PC-9 (cell line): ENCODE data around the gene AGAP1. TPM values are rescaled to one million over a fixed set of nuclear protein-coding genes. Genes with fewer than 3 reads are reported as not detected.

ENCODE experiments used
- BruUV-seq: library from RNA; stranded (reverse); fragments of 400-500 nt; replicated peaks from 2 replicates; lab custom pipeline; 2021; lab: Mats Ljungman, UMichigan
- CTCF ChIA-PET: fragments of 300-600 bp; sonication (Branson Sonifier 250); formaldehyde crosslinking; loops from one replicate; lab custom pipeline; 2022; ENCODE audit warnings: antibody characterized with exemption; lab: Charles Lee
- POLR2A ChIA-PET: fragments of 300-600 bp; sonication (Branson Sonifier 250); formaldehyde crosslinking; loops from one replicate; lab custom pipeline; 2022; ENCODE audit warnings: antibody characterized with exemption; ENCODE audit not compliant: unreplicated experiment; lab: Charles Lee
- DNase-seq, 2 experiments: peaks; one replicate each; pipeline versions ENCODE4 v3.0.0 to v3.0.0-alpha.2; 2015 to 2022; ENCODE audit warnings: mixed read lengths in 1 of 2
- H2AFZ ChIP-seq: fragments of 200-600 bp; sonication (generic); 2 replicates; pipeline ENCODE4 v1.8.1; 2017; ENCODE audit warnings: antibody characterized with exemption
- H3F3A ChIP-seq: fragments of 200-600 bp; sonication (generic); 2 replicates; pipeline ENCODE4 v1.8.1; 2017; ENCODE audit warnings: antibody characterized with exemption, mild to moderate bottlenecking, low read depth; ENCODE audit not compliant: insufficient read depth
- H3K27ac ChIP-seq: fragments of 200-600 bp; sonication (generic); 2 replicates; pipeline ENCODE4 v1.6.1; 2016; ENCODE audit warnings: mixed run types
- H3K27me3 ChIP-seq: fragments of 200-600 bp; sonication (generic); 2 replicates; pipeline ENCODE4 v1.6.1; 2016; ENCODE audit warnings: low read depth, mixed run types; ENCODE audit not compliant: insufficient read depth
- H3K36me3 ChIP-seq: fragments of 200-600 bp; sonication (generic); 2 replicates; pipeline ENCODE4 v1.6.1; 2016; ENCODE audit warnings: low read depth, mixed run types
- H3K4me1 ChIP-seq: fragments of 200-600 bp; sonication (generic); replicated peaks from 2 replicates; pipeline ENCODE4 v1.6.1; 2016; ENCODE audit warnings: mixed run types; ENCODE audit not compliant: insufficient read depth
- H3K4me2 ChIP-seq: fragments of 200-600 bp; sonication (generic); 2 replicates; pipeline ENCODE4 v1.6.1; 2017; ENCODE audit warnings: mixed run types
- H3K4me3 ChIP-seq: fragments of 200-600 bp; sonication (generic); 2 replicates; pipeline ENCODE4 v1.6.1; 2016; ENCODE audit warnings: mixed run types
- H3K79me2 ChIP-seq: fragments of 200-600 bp; sonication (generic); 2 replicates; pipeline ENCODE4 v1.6.1; 2017; ENCODE audit warnings: low read depth, mixed run types
- H3K9me2 ChIP-seq: fragments of 200-600 bp; sonication (generic); 2 replicates; pipeline ENCODE4 v1.8.1; 2017; ENCODE audit warnings: mild to moderate bottlenecking; ENCODE audit not compliant: insufficient read depth
- H3K9me3 ChIP-seq: fragments of 200-600 bp; sonication (generic); 2 replicates; pipeline ENCODE4 v1.8.1; 2016; ENCODE audit warnings: low read depth; ENCODE audit not compliant: insufficient read depth
- H4K20me1 ChIP-seq: fragments of 200-600 bp; sonication (generic); 2 replicates; pipeline ENCODE4 v1.8.1; 2017; ENCODE audit not compliant: insufficient read depth
- EZH2 ChIP-seq: fragments of 200-600 bp; sonication (generic); IDR thresholded peaks from 2 replicates; pipeline ENCODE4 v1.8.0; 2017; ENCODE audit warnings: antibody characterized with exemption, low read depth
- intact Hi-C: fragments of 100-400 bp; cut with micrococcal nuclease; formaldehyde crosslinking; loops from one replicate; pipeline ENCODE4 v1.10.0; 2022; ENCODE audit not compliant: unreplicated experiment
- total RNA-seq: library from RNA; stranded (reverse); gene quantifications from 2 replicates; pipeline ENCODE4 v1.2.3, GENCODE V29; 2021
- TF ChIP-seq, protein P1 (sequence below): fragments of 200-600 bp; sonication (generic); conservative IDR thresholded peaks from 2 replicates; pipeline ENCODE4 v1.6.1; 2017; ENCODE audit warnings: mixed run types, antibody characterized with exemption, mild to moderate bottlenecking, moderate library complexity

AGAP1 gene
- total RNA-seq, 1 experiment from 2014 or later: 91.4 TPM

DNA sequence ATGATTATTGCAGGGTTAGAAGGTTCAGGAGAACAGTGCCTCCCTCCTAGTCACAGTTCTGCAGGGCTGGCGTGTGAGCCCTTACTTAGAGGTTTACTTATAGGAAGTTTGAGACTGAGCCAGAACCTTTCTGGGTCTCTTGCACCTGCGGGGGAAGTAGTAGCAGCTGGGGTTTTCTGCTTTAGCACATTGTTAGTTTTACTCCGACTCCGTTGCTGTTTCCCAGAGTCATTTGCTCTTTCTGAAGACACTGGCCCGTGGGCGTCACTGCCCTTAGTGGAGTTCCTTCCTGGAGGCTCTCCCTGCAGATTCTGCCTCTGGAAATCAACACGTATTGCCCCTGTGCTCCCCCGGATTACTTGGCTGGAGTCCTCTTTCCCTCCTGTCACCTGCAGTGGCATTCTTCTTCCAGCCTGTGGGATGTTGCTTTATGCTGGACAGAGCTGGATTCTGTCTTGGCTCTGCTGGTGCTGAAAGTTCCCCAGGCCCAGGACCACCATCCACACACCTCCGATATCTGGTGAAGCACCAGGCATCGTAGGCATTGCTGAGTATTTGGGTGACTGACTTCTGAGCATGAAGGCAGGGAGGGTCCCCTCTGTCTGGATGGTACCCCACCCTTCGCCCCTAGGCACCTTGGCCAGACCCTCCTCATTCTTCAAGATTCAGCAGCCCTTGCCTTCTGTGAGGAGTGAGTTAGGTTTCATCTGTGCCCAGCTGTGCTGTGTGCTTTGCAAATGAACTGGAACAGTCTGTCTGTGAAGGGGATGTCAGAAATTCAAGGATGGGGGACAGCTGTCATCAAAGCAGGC lies 51.7 kb downstream of the AGAP1 start:
- Histone ChIP-seq H2AFZ (no peak overlapping the region), H3K79me2 (peaks cover 95% of the 10 kb centered on the region), H3K27me3 (no peaks in the 10 kb centered on the region), H3K36me3 (0 out of 2 replicates have a peak, but pooled peaks cover 4% of the 10 kb centered on the region), H3K4me3 (no peak overlapping the region), H3K4me1 (peaks cover 58% of the 10 kb centered on the region), H3F3A (peaks cover 36% of the 10 kb centered on the region), H4K20me1 (peaks cover 25% of the 10 kb centered on the region), H3K4me2 (peak overlapping the region; percentile 85), H3K9me2 (no peaks in the 10 kb centered on the region), H3K27ac (peak overlapping the region; percentile 91), H3K9me3 (no peaks in the 10 kb centered on the region)
- intact Hi-C loops: loop anchor here (2.0 kb wide), 2 partner anchors 47 to 209 kb away; no protein-coding TSS in a partner anchor
- POLR2A ChIA-PET: interaction anchor here (0.6 to 0.7 kb wide), 4 partner anchors 152 to 633 kb away, joined by 3 to 5 read pairs (median 4); no protein-coding TSS in a partner anchor
- DNase-seq: no peak
- TF ChIP-seq EZH2: no peak
- TF ChIP-seq, protein P1, sequence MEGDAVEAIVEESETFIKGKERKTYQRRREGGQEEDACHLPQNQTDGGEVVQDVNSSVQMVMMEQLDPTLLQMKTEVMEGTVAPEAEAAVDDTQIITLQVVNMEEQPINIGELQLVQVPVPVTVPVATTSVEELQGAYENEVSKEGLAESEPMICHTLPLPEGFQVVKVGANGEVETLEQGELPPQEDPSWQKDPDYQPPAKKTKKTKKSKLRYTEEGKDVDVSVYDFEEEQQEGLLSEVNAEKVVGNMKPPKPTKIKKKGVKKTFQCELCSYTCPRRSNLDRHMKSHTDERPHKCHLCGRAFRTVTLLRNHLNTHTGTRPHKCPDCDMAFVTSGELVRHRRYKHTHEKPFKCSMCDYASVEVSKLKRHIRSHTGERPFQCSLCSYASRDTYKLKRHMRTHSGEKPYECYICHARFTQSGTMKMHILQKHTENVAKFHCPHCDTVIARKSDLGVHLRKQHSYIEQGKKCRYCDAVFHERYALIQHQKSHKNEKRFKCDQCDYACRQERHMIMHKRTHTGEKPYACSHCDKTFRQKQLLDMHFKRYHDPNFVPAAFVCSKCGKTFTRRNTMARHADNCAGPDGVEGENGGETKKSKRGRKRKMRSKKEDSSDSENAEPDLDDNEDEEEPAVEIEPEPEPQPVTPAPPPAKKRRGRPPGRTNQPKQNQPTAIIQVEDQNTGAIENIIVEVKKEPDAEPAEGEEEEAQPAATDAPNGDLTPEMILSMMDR: no peak
- BruUV-seq: no TSS peak
- CTCF ChIA-PET: no interaction called here

DNA sequence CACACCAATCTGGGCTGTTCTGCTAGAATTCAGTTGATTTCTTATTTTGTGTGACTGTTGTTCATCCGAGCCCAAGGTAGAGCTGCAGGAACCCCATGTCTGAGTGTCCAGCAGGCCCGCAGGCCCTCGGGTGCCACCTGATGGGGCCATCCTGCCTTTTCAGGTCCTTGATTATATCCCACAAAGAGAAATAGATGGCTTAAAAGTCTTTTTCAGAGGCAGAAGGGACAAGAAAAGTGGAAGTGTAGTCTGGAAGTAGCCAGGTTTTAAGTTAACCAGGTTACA lies 52.2 kb downstream of the AGAP1 start:
- H3K9me3 ChIP-seq: no peaks in the 10 kb centered on the region
- no peaks in the 10 kb centered on the region for H3K27me3 ChIP-seq
- H3F3A ChIP-seq: peaks cover 38% of the 10 kb centered on the region
- 0 out of 2 replicates have a peak, but pooled peaks cover 4% of the 10 kb centered on the region for H3K36me3 ChIP-seq
- peak overlapping the region; percentile 85; the same call in 1 of the 2 replicates for H3K4me2 ChIP-seq
- H3K4me3 ChIP-seq: no peak overlapping the region
- BruUV-seq: no TSS peak
- TF ChIP-seq EZH2: no peak
- TF ChIP-seq, protein P1: no peak
- intact Hi-C loops: no loop called here
- H3K27ac ChIP-seq: no peak overlapping the region
- peaks cover 58% of the 10 kb centered on the region for H3K4me1 ChIP-seq
- peaks cover 95% of the 10 kb centered on the region for H3K79me2 ChIP-seq
- CTCF ChIA-PET: no interaction called here
- peaks cover 28% of the 10 kb centered on the region; the same call in 1 of the 2 replicates for H4K20me1 ChIP-seq
- POLR2A ChIA-PET: interaction anchor here (0.6 kb wide), 1 partner anchor 152 kb away, joined by 5 read pairs; no protein-coding TSS in a partner anchor
- no peaks in the 10 kb centered on the region for H3K9me2 ChIP-seq
- no peak for DNase-seq
- H2AFZ ChIP-seq: no peak overlapping the region

- Histone ChIP-seq H3K27me3 (no peaks in the 10 kb centered on the region), H3K4me1 (peaks cover 61% of the 10 kb centered on the region), H3K27ac (no peak overlapping the region), H3K79me2 (peaks cover 95% of the 10 kb centered on the region), H3K9me3 (no peaks in the 10 kb centered on the region), H3K9me2 (no peaks in the 10 kb centered on the region), H3K4me3 (no peak overlapping the region), H3K4me2 (no peak overlapping the region), H2AFZ (no peak overlapping the region), H4K20me1 (peaks cover 32% of the 10 kb centered on the region; the same call in 1 of the 2 replicates), H3K36me3 (0 out of 2 replicates have a peak, but pooled peaks cover 4% of the 10 kb centered on the region), H3F3A (peaks cover 41% of the 10 kb centered on the region)
- TF ChIP-seq, protein P1: no peak
- no peak for TF ChIP-seq EZH2
- intact Hi-C loops: no loop called here
- CTCF ChIA-PET: interaction anchor here (0.7 kb wide), 1 partner anchor 411 kb away, joined by 5 read pairs; no protein-coding TSS in a partner anchor
- DNase-seq: no peak
- no TSS peak for BruUV-seq
- POLR2A ChIA-PET: interaction anchor here (0.6 kb wide), 1 partner anchor 153 kb away, joined by 5 read pairs; no protein-coding TSS in a partner anchor
Observed at GRCh38 chr2:235546436-235546835, 52.6 kb downstream of the AGAP1 start.
